ENCODE data around the gene SUSD4. TPM values are rescaled to one million over a fixed set of nuclear protein-coding genes. Genes with fewer than 3 reads are reported as not detected.

The SUSD4 gene
- total and polyA plus RNA-seq, 2 of the 8 experiments (the other 6 are each of a cell fraction or from before 2014, with no cell fraction given): 3.9 to 5.2 TPM

DNA sequence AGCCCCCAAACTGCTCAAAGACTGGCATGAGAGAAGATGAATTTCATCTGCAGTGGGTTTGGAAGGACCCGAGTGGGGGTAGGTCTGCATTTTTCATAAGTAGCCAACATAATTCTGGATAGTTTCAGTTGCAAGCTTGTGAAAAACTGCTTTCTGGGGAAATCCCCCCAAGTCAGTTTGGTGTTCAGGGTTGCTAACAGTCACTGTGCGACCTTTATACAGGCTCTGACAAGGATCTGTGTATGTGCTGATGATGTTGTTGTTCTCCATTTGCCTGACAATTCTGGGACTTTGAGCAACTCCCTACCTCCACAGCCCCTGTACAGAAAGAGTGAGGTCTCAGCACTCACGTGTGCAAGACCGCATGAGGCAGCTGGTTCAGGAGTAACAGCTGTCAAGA lies 87.9 kb downstream of the SUSD4 start:
- no peak for DNase-seq (ENCODE audit: low read depth in 1 of 2, low spot score in 2 of 2)
- Histone ChIP-seq H2BK5ac (ENCODE audit: low read depth, low read length) (no peak overlapping the region), H3K56ac (replicated peaks; ENCODE audit: insufficient read length, low read depth, low read length) (no peak overlapping the region), H4K8ac (ENCODE audit: extremely low read depth, insufficient read depth, low read length) (no peak overlapping the region), H3K23ac (ENCODE audit: insufficient read length) (no peak overlapping the region), H3K4me2 (ENCODE audit: insufficient read depth in 1 of 2, low read depth in 2 of 2, low read length in 2 of 2) (no peak overlapping the region), H3K79me1 (ENCODE audit: low read depth, low read length) (no peaks in the 10 kb centered on the region), H3K27me3 (replicated peaks in 1 of 4; ENCODE audit: control insufficient read depth in 3 of 4, extremely low read depth in 1 of 4, insufficient read depth in 3 of 4, low read length in 3 of 4) (no peaks in the 10 kb centered on the region; a peak in 1 of 7 replicates), H2AFZ (ENCODE audit: low read length) (no peak overlapping the region), H2BK15ac (ENCODE audit: low read length) (no peak overlapping the region), H3K9ac (replicated peaks in 1 of 4; ENCODE audit: extremely low read depth in 1 of 4, low read depth in 3 of 4, low read length in 3 of 4) (no peak overlapping the region), H4K91ac (replicated peaks; ENCODE audit: insufficient read length, low read length) (no peak overlapping the region), H3K14ac (ENCODE audit: insufficient read length) (no peak overlapping the region), H3K4me3 (ENCODE audit: extremely low read depth in 1 of 4, insufficient read depth in 2 of 4, low read depth in 3 of 4, low read length in 4 of 4) (no peak overlapping the region), H4K5ac (ENCODE audit: insufficient read length, low read depth, low read length) (no peak overlapping the region), H2BK12ac (ENCODE audit: low read depth, low read length) (no peak overlapping the region), H2BK20ac (ENCODE audit: low read length) (no peak overlapping the region), H3K18ac (ENCODE audit: extremely low read depth, low read length) (no peak overlapping the region), H3K23me2 (ENCODE audit: low read depth, low read length) (no peaks in the 10 kb centered on the region), H2BK120ac (replicated peaks; ENCODE audit: low read depth, low read length) (no peak overlapping the region), H2AK5ac (ENCODE audit: low read depth, low read length) (no peak overlapping the region), H3K79me2 (ENCODE audit: control insufficient read depth in 1 of 2, insufficient read depth in 2 of 2, low read length in 2 of 2) (no peaks in the 10 kb centered on the region), H3K27ac (ENCODE audit: low read depth, low read length) (no peak overlapping the region), H3K4ac (replicated peaks; ENCODE audit: insufficient read length, low read depth, low read length) (no peak overlapping the region), H3K36me3 (ENCODE audit: control insufficient read depth in 2 of 4, insufficient read depth in 4 of 4, low read length in 3 of 4) (no peaks in the 10 kb centered on the region), H3K4me1 (replicated peaks in 1 of 4; ENCODE audit: control insufficient read depth in 3 of 4, insufficient read depth in 4 of 4, low read length in 3 of 4) (no peaks in the 10 kb centered on the region), H3K9me3 (ENCODE audit: insufficient read depth in 2 of 2, low read depth in 1 of 2, low read length in 1 of 2) (peaks cover 4 to 7% of the 10 kb centered on the region in 2 experiments; a peak in 2 of 4 replicates), H4K20me1 (replicated peaks in 1 of 2; ENCODE audit: control insufficient read depth in 1 of 2, insufficient read depth in 2 of 2, low read length in 2 of 2) (no peaks in the 10 kb centered on the region)
- ChIA-PET CTCF (ENCODE audit: partially characterized antibody) (no interaction called here), POLR2A (ENCODE audit: partially characterized antibody) (no interaction called here)
- TF ChIP-seq YY1 (IDR thresholded peaks at IDR 0.05; ENCODE audit: low read depth, low read length) (no peak), HDAC6 (IDR thresholded peaks at IDR 0.05; ENCODE audit: low read depth, low read length) (no peak), SRF (IDR thresholded peaks at IDR 0.05; ENCODE audit: low read depth, low read length) (no peak), RFX5 (IDR thresholded peaks at IDR 0.05; ENCODE audit: borderline replicate concordance, low read depth, low read length) (no peak), CREB1 (IDR thresholded peaks at IDR 0.05) (no peak), KDM1A (IDR thresholded peaks at IDR 0.05; ENCODE audit: borderline replicate concordance, low read length) (no peak), BCL11A (IDR thresholded peaks at IDR 0.05; ENCODE audit: low read depth in 2 of 2, low read length in 2 of 2) (no peak), SUZ12 (IDR thresholded peaks at IDR 0.05; ENCODE audit: low read length) (no peak)
- 95% methylated on average over 4 of the region's 4 CpGs; no CpG with 5 or more reads in 1 of the 2 experiments for WGBS, 2 experiments (ENCODE audit: extremely low coverage in 1 of 2, insufficient coverage in 1 of 2, insufficient read length in 1 of 2, insufficient replicate concordance in 2 of 2, low coverage in 1 of 2, low lambda C conversion rate in 2 of 2, missing lambda C conversion rate in 1 of 2)
- no peak for FAIRE-seq

Measured in H1 (cell line).